GM18858 (cell line): ENCODE results near the gene RTL3.
"Not testable (repeated sequence)": the region's sequence is repeated elsewhere in the genome, so short reads cannot be mapped to it uniquely, and the experiment has no call there.

ENCODE experiments used
- ATAC-seq: cut with Tn5 transposase; IDR thresholded peaks from one replicate; pipeline ENCODE4 v1.9.1; 2021; ENCODE audit not compliant: unreplicated experiment

Gene RTL3, protein sequence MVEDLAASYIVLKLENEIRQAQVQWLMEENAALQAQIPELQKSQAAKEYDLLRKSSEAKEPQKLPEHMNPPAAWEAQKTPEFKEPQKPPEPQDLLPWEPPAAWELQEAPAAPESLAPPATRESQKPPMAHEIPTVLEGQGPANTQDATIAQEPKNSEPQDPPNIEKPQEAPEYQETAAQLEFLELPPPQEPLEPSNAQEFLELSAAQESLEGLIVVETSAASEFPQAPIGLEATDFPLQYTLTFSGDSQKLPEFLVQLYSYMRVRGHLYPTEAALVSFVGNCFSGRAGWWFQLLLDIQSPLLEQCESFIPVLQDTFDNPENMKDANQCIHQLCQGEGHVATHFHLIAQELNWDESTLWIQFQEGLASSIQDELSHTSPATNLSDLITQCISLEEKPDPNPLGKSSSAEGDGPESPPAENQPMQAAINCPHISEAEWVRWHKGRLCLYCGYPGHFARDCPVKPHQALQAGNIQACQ

DNA sequence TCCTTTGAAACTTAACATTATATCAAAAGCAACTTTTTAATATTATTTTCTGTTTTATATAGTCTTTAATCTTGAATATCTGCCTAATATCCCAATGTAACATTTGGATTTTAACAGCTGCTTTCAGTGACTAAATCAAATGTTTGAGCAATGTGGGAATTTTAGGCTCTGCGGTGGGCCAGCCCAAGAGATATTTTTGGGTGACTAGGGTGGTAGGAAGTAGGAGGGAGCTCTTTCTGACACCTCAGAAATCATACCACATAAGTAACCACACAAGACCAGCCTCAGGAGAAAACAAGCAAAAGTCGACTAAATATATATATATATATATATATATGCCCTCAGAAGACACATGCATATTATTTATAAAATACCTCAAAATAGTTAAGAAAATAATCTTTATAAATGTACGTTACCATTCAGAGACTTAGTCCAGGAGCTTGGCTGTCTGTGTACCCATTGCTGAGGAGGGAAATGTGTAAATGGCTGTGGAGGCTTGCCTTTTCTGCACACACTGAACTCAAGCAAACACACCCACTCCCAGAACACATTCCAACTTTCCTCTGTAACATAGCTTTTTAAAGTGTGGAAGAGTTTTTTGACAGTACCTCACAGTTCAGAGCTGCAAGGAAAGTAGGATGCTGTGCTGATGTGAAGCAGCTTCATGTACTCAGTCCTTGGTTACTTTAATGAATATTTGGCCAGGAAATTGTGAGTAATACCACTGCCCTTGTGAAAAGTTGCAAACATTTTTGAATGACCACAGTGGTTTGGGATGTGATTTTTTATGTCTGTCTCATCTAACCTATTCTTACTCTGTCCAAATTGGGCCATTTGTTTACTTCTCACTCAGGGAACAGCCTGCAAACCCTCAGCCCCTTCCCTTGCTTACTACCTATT is at the start of gene RTL3:
TSS of gene RTL3 (minus strand) at position 484 of the 900 bp plus-strand sequence. CDS start 908 bp downstream, outside the sequence.
- no peak for ATAC-seq

DNA sequence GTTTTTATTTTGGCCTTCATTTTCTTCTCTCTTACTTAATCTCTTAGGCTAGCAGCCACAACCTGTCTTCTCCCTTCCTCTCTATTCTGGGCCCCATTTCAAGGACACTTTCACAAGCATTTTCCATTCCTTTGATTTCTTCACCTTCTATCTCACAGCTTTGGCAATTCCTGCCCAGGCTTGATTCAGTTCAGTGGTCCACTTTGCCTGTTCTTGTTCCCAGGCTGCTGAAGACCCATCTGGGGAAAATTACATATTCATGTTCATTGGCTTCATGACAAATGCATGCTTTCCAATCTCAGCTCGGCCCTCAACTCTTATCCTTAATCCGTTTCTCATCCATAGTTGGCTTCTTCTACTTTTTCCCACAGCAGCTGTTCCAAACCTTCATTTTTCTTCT is 49.7 kb upstream of the RTL3 start:
- no peak for ATAC-seq

DNA sequence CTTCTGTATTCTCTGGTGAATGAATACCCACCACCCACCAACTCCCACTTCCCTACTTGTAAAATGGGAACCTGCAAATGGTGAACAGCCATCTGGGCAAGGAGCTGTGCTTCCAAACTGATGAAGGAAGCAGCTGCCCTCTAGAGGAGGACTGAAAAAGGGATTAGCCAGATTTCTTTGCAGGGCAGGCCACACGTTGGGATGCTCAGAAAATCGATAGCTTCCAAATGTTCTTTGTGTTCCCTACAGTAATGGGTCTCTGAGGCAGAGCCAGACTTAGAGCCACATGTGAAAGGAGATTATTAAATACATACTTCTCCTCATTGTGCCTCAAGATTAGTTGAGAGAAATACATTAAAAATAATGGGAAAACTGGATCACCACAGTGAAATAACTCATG is 49.1 kb upstream of the RTL3 start:
- no peak for ATAC-seq

DNA sequence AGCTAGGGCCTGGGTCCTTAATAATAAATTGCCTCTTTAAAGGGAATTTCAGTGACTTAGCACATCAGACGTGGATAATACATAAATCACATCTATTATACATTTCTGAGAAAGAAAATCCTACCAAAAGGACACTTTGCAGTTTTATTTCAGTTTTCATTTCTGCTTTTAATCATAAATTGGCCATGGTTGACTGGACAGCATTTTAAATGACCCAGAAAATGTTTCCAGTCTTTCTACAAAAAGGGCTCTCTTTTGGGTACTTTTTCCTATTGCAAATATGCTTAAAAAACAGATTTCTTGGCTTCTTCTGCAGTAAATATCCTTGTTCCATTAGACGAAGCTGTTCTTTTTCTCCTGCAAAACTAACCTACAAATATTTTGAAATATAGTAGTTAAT is 46.9 kb upstream of the RTL3 start:
- no peak for ATAC-seq

DNA sequence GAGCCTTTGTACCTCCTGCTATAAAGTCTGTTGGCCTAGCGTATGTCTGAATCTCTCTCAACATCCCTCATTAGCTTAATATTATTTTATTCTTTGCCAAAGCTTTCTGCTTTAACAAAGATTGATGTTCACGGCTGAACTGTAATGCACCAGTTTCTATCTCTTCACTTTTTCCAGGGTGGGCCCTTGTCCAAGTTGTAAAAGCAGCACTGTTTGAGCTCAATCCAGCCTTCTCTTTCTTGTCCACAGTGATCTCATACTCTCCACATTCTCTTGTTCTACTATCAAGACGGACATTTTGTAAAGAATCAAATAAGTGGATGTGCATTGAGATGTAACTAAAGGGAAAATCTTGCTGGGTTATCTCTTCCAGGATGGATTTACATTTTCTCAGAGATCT is 34.4 kb upstream of the RTL3 start:
- ATAC-seq: no peak

DNA sequence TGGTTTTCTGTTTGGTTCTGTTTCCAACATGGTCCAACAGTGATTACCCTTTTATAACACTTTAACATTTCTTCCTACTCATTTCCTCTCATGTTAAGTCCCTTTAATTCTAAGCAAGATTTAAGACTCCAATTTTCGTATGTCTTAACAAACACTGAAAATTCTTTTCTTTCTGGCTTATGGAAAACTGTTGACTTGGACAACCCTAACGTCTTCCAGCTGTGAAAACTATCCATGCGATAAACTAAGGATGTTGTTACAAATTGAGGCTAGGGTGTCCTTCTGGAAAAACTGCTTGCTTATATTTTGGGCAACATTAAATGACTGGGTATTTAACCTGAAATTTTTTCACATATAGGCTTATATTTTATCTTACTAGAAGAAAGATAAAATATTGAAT is 33.9 kb upstream of the RTL3 start:
- ATAC-seq: no peak

DNA sequence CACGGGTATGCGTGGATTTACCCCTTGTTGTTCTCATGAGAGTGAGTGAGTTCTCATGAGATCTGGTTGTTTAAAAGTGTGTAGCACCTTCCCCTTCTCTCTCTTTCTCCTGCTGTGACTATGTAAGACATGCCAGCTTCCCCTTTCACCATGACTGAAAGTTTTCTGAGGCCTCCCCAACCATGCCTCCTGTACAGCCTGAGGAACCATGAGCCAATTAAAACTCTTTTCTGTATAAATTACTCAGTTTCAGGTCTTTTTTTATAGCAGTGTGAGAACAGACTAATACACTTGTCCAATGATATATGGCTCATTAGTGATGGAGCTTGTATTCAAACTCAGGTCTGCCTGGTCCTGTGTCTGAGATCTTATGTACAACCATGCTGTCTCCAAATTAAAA is 28.5 kb upstream of the RTL3 start:
- peak; percentile 95 for ATAC-seq

DNA sequence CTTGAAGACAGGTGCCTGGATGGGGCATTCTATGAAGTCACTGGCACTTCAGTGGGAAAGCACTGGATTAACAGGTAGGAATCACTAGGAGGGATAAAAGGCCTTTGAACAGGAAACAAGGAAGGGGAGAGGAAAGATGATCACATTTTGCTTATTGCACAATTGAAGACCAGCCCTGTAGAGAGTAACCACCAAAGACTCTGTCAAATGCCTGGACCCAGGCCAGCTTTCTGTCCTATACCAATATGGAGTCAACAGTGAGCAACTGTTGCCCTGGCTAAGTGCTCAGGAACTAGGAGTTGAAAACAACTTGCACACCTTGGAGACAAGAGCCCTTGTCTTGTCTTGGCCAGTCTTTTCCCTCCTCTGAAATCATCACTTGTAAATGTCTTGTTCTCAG is 14.1 kb upstream of the RTL3 start:
- no peak for ATAC-seq

DNA sequence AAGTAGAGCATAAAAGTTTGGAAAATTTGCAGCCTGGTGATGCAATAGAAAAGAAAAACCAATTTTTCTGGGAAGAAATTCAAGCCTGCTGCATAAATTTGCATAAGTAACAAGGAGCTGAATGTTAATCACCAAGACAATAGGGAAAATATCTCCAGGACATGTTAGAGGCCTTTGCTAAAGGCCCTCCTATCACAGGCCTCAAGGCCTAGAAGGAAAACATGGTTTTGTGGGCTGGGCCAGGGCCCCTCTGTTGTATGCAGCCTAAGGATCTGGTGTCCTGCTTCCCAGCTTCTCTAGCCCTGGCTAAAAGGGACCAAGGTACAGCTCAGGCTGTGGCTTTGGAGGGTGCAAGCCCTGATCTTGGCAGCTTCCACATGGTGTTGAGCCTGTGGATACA is 6.2 kb upstream of the RTL3 start:
- no peak for ATAC-seq

DNA sequence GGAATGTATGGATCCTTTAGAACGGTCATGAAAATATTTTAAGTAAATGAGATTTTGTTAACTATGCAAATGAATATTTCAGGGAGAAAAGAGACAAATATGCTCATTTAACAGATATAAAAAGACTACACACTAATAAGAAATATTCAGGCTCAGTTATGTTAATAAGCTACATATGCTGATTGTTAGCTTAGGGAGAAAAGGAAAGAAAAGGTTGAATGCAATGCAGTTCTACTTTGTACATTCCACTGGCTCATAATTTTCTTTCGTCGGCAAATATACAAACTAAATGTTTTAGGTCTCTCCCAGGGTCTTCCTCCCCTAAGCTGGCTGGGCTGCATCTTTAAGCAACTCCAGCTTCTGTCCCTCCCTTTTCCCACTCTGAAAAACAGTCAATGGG is 2.7 kb upstream of the RTL3 start:
- ATAC-seq: no peak

DNA sequence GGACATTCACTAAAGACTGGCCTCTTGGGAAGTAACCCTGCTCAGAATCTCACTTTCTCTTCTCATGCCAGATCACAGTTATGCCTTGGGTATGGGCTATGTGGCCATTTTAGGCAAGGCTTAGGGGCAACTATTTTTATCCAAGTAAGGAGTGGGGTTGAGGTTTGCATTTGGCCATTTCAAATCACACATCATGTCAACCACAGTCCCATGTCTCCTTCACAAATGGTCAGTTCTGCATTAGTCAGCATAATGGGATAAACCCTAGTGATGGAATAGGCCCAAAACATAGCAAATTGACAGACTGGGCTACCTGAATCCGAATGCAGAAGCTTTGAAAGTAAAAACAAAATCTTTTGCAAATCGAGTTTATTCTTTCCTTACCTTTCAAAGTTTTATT is 827 bp upstream of the RTL3 start:
- no peak for ATAC-seq

DNA sequence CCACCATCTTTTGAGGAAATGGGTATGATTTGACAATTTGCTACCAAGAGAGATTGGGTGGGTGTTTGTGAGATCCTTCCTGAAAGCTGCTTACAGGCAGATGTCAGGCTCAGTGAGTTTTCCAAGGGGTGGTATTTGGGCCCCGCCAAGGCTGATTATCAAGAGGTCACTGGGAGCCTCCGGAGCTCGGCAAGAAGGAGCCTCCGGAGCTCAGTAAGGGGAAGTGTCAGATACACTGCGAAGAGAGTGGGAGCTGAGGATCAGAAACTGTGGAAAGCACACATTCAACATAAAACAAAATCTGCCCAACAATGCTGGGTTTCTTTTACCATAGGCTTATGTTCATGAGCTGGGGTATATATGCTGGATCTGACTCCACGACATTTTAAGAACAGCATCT is 714 bp downstream of the RTL3 start:
- ATAC-seq: no peak

DNA sequence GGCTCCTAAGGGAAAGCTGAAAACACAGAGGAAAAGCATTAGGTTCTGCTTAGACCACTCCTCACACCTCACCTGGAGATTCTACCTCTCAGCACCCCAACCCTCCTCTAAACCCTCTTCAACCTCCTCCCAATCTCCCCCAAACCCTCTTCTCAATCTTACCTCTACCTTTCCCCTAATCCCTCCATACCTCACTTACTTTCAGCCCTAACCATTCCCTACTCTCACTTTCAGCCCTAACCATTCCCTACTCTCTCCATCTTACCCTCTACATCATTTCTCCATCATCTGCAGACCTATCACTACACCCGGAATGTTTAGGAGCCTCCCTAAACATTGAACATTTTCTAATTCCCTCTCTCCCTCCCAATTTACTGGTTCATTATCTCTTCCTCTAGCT is 3.5 kb downstream of the RTL3 start:
- ATAC-seq: no peak

DNA sequence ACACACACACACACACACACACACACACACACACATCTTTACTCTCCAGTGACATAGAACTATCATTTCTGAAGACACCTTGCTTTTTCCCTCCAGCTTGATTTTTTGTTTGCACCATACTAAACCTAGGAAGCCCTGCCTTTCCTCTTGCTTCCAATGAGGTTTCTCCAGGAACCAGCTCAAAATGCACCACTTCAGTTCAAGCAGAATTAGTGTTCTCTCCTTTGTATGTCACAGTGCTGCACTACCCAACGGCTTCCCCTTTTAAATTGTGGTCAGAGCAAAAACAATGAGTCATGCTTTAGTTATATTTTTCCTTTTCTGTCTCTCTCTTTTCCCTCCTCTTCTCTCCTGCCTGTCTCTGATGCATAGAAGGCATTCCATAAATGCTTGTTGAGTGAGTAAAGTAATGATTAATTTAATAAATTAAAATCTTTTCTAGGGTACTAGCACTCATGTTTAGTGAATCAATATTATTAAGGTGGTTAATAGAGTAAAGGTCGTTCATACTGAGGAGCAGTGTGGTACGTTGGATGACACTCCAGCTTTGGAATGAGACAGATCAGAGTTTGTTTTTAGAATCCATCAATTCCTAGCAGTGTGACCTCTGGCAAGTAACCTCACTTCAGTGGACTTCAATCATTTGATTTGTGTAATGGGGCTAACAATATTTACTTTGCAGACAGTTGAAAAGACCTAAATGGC is 5.9 kb downstream of the RTL3 start:
- peak; percentile 46 for ATAC-seq

DNA sequence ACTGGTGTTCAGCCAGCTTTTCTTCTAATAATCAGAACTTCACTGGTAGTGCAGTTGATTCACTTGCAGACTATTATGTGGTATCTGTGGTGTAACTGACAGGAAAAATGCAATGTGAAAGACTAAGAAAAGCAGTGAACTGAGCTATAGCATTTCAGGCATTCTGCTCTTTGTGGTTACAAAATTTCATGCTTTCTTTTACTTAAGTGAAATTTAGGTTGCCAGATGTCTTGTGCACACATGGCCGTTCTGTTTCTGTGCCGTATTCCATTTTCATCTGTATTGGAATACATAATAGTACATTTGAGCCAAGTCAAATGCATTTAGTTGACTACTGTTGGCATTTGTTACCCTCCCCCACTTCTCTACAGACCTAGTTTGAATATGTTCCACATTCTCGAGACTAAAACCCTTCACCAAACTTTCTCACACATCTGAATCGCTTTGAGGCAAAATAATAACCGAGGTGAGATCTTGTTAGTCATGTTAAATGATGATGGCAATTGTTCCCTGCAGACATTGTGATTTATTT is 8.2 kb downstream of the RTL3 start:
- peak; percentile 88 for ATAC-seq

DNA sequence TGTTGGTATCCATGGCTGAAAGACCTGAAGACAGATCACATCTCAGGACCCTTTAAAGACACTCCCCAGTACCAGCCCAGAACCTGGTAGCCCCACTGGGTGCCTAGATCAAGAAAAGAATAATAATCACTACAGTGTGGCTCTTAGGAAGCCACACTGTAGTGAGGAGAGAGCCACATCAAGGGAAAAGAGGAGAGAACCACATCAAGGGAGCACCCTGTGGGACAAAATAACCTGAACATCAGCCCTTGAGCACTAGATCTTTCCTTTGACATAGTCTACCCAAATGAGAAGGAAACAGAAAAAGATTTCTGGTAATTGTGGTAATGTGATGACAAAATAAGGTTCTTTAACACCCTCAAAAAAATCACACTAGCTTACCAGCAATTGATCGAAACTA is 15.3 kb downstream of the RTL3 start:
- ATAC-seq: no peak

DNA sequence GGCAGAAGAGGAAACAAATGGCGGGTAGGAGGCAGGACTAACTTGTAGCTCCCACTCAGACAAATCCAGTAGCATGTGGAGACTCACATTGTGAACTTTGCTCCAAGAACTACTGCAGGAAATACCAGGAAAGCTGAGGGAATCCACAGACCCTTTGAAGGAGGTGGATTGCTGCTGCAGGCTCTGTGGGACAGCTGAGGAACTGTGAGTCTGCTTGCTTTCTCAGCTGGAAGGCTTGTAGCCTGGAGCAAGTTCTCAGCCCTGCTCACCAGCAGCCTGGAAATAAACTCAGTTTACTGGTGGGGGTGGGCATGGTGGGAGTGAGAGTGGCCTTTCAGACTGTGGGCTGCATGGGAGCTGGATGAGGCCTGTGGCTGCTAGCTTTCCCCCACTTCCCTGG is 16.0 kb downstream of the RTL3 start:
- no peak for ATAC-seq

DNA sequence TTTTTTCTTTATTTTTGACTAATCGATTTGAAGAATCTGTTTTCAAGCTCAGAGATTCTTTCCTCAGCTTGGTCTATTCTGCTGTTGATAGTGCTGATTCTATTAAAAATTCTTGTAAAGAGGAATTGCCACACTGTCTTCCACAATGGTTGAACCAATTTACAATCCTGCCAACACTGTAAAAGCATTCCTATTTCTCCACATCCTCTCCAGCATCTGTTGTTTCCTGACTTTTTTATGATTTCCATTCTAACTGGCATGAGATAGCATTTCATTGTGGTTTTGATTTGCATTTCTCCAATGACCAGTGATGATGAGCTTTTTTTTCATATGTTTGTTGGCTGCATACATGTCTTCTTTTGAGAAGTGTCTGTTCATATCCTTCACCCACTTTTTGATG is 23.0 kb downstream of the RTL3 start:
- ATAC-seq: not testable (repeated sequence)

DNA sequence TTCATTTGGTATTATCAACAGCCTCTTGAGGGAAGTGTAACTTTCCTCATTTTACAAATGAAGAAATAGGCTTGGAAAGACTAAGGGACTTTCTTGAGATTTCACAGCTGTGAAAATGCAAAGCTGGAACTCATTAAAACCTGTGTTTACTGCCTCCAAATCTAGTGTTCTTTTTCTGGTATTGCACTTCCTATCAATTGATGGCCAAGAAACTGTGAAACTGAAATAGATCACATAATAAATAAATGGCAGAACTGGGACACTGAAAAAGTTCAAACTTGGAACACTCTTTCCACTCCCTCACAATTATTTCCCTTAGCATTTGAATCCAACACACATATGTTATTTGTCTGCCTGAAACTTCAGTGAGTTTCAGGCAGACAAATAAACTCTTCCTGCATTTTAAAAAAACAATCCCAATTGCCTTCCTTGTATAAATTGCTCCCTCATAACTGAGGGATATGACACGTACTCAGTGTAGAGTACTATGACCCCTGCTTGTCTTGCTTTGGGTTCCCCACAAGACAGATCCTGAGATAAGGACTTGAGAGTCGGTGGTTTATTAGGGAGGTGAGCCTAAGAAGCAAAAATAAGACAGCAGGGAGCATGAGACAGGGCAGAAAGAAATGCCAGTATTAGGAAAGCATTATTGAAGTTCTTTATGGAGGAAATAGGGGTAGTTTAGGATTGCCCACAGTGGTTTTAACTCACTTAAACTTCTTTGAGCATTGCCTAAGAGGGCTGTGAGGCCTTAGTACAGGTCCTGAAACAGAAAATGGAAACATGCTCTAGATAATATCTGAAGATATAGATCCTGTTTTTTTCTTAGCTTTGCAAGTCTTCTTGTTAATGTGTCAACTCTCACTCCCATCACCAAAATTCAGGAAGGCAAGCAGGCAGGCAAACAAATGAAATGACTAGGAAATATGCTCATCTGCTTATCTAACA is 33.9 kb downstream of the RTL3 start:
- ATAC-seq: no peak

DNA sequence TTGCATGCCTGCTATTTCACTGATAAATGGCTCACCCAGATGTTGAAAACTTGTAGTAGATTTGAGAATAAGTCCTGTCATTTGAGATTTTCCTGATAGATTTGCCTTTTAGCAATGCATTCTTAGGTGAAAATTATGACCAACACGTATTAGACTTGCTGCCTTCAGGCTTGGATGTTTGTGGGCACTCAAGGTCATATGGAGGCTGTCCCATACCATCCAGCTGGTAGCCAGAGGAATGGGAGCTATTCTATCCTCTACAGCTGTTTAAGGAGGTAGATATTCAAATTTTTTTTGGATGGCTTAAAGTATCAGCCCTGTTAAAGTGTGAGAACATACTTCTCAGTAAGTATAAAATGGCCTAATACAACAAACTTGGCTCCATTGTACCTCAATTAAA is 34.7 kb downstream of the RTL3 start:
- ATAC-seq: no peak
